Naive thymus-derived CD4-positive, alpha-beta T cell (primary cell): ENCODE measurements around the gene SERHL2. TPM values are rescaled to one million over a fixed set of nuclear protein-coding genes. Genes with fewer than 3 reads are reported as not detected.
"Not testable (repeated sequence)": the region's sequence is repeated elsewhere in the genome, so short reads cannot be mapped to it uniquely, and the experiment has no call there.

Source experiments
- ATAC-seq: fragments of 150-1000 bp; cut with Tn5 transposase; 2 replicates; pipeline ENCODE4 v1.10.0; 2021; ENCODE audit warnings: mild to moderate bottlenecking, moderate library complexity
- CTCF ChIA-PET: fragments of 350-600 bp; sonication (Branson Sonifier 250); formaldehyde crosslinking; loops from one replicate; lab custom pipeline; 2021; ENCODE audit warnings: antibody characterized with exemption; lab: Charles Lee
- POLR2A ChIA-PET: fragments of 350-600 bp; sonication (Branson Sonifier 250); formaldehyde crosslinking; loops from one replicate; lab custom pipeline; 2021; ENCODE audit warnings: antibody characterized with exemption, inconsistent platforms; lab: Charles Lee
- DNase-seq, 9 donors: peaks; one replicate each; pipeline versions ENCODE4 v3.0.0 to v3.0.0-alpha.2; 2020 to 2022; ENCODE audit warnings: mixed read lengths in 1 of 9
- H3K27ac ChIP-seq: one replicate; pipeline ENCODE4 v1.7.0; 2013; ENCODE audit warnings: mild to moderate bottlenecking, low read depth, low read length, moderate library complexity
- H3K27me3 ChIP-seq, 2 donors: one replicate each; pipeline ENCODE4 v1.7.0; 2013; ENCODE audit warnings: low read length in 2 of 2, mild to moderate bottlenecking in 2 of 2, moderate library complexity in 2 of 2; ENCODE audit not compliant: control insufficient read depth in 2 of 2, insufficient read depth in 2 of 2
- H3K36me3 ChIP-seq, 3 experiments: 1 replicate in 2 of 3; 2 replicates in 1 of 3; pipeline ENCODE4 v1.7.0; 2013; ENCODE audit warnings: low read length in 3 of 3, mild to moderate bottlenecking in 3 of 3, moderate library complexity in 1 of 3; ENCODE audit not compliant: insufficient read depth in 3 of 3, control insufficient read depth in 2 of 3
- H3K4me1 ChIP-seq, 2 donors: one replicate each; pipeline ENCODE4 v1.7.0; 2013; ENCODE audit warnings: low read length in 2 of 2, mild to moderate bottlenecking in 2 of 2, moderate library complexity in 1 of 2; ENCODE audit not compliant: control insufficient read depth in 2 of 2, insufficient read depth in 2 of 2
- H3K4me3 ChIP-seq: 2 replicates; pipeline ENCODE4 v1.7.0; 2013; ENCODE audit warnings: mild to moderate bottlenecking, low read length
- H3K9me3 ChIP-seq, 3 experiments: 1 replicate in 2 of 3; 2 replicates in 1 of 3; pipeline ENCODE4 v1.7.0; 2013; ENCODE audit warnings: low read length in 3 of 3; ENCODE audit not compliant: control insufficient read depth in 2 of 3
- H3K27ac Mint-ChIP-seq, 9 donors: one replicate each; pipeline ENCODE4 v1.8.0; 2020 to 2022; ENCODE audit warnings: mixed read lengths in 9 of 9, mild to moderate bottlenecking in 8 of 9, moderate library complexity in 5 of 9, inconsistent platforms in 2 of 9
- H3K27me3 Mint-ChIP-seq, 5 donors: one replicate each; pipeline ENCODE4 v1.8.0; 2021 to 2022; ENCODE audit warnings: mixed read lengths in 5 of 5, mild to moderate bottlenecking in 1 of 5
- H3K36me3 Mint-ChIP-seq, 5 donors: one replicate each; pipeline ENCODE4 v1.8.0; 2020 to 2022; ENCODE audit warnings: mixed read lengths in 5 of 5, mild to moderate bottlenecking in 3 of 5, inconsistent platforms in 1 of 5
- H3K4me1 Mint-ChIP-seq, 7 donors: one replicate each; pipeline ENCODE4 v1.8.0; 2020 to 2022; ENCODE audit warnings: mixed read lengths in 7 of 7, mild to moderate bottlenecking in 3 of 7, inconsistent platforms in 1 of 7
- H3K4me3 Mint-ChIP-seq, 10 donors: one replicate each; pipeline ENCODE4 v1.8.0; 2020 to 2022; ENCODE audit warnings: mild to moderate bottlenecking in 10 of 10, mixed read lengths in 10 of 10, moderate library complexity in 6 of 10, inconsistent platforms in 2 of 10
- H3K9me3 Mint-ChIP-seq, 11 donors: one replicate each; pipeline ENCODE4 v1.8.0; 2020 to 2022; ENCODE audit warnings: mixed read lengths in 11 of 11, mild to moderate bottlenecking in 4 of 11, inconsistent platforms in 1 of 11, moderate library complexity in 1 of 11
- intact Hi-C, 2 donors: fragments of 100-400 bp; cut with micrococcal nuclease; formaldehyde crosslinking; loops; one replicate each; pipeline ENCODE4 v1.15.1; 2023
- polyA plus RNA-seq, 2 donors: library from polyadenylated mRNA; unstranded; fragments of 300-500 nt; fragmentation: Illumina TruSeq; gene quantifications; one replicate each; pipeline ENCODE4 v1.2.3, GENCODE V29; 2021
- total RNA-seq, 6 experiments: library from RNA in 5 of 6; stranded (reverse) in 5 of 6; gene quantifications; 1 replicate in 5 of 6; 2 replicates in 1 of 6; pipeline ENCODE4 v1.2.3 and lab custom pipeline; 2021 to 2026

Gene SERHL2
- total and polyA plus RNA-seq, 7 experiments from 2014 or later = 0.25 to 1.0 (median 0.47) TPM; not detected in 1

- H3K9me3 ChIP-seq, H3K36me3 ChIP-seq, ATAC-seq, H3K27ac ChIP-seq, H3K4me3 ChIP-seq, H3K4me1 ChIP-seq, H3K9me3 Mint-ChIP-seq, H3K27me3 ChIP-seq, H3K36me3 Mint-ChIP-seq, H3K27me3 Mint-ChIP-seq, H3K27ac Mint-ChIP-seq, H3K4me3 Mint-ChIP-seq, intact Hi-C loops, DNase-seq, POLR2A ChIA-PET: not testable (repeated sequence)
- CTCF ChIA-PET = interaction anchor here (0.7 kb wide), 1 partner anchor 8 kb away, joined by 3 read pairs; no protein-coding TSS in a partner anchor
- H3K4me1 Mint-ChIP-seq = peaks cover 6 to 27% (median 9%) of the 10 kb centered on the region in 7 donors
Observed at GRCh38 chr22:42535082-42535731, 18.5 kb upstream of the SERHL2 start.

GRCh38 chr22:42536166-42536565 lies 17.6 kb upstream of the SERHL2 start:
- no peak overlapping the region for H3K4me3 Mint-ChIP-seq
- POLR2A ChIA-PET = no interaction called here
- H3K27ac Mint-ChIP-seq = no peak overlapping the region

GRCh38 chr22:42536634-42537033 lies 17.1 kb upstream of the SERHL2 start:
- POLR2A ChIA-PET, H3K4me3 ChIP-seq, H3K27me3 ChIP-seq, intact Hi-C loops, DNase-seq, CTCF ChIA-PET, H3K4me3 Mint-ChIP-seq, H3K27ac ChIP-seq, H3K27me3 Mint-ChIP-seq, H3K9me3 Mint-ChIP-seq, H3K4me1 ChIP-seq, H3K36me3 ChIP-seq, ATAC-seq, H3K9me3 ChIP-seq, H3K36me3 Mint-ChIP-seq: not testable (repeated sequence)
- peaks cover 6 to 29% (median 9%) of the 10 kb centered on the region in 7 donors for H3K4me1 Mint-ChIP-seq
- H3K27ac Mint-ChIP-seq = peak overlapping the region in 1 of 9 donors; percentile 23

More at GRCh38 chr22:42536166-42536565, 17.6 kb upstream of the SERHL2 start:
- DNase-seq (no peak), ATAC-seq (no peak)
- no peaks in the 10 kb centered on the region for H3K36me3 ChIP-seq
- Mint-ChIP-seq H3K9me3 (no peaks in the 10 kb centered on the region), H3K36me3 (no peaks in the 10 kb centered on the region), H3K4me1 (peaks cover 6 to 29% (median 9%) of the 10 kb centered on the region in 7 donors), H3K27me3 (no peaks in the 10 kb centered on the region)
- no peak overlapping the region for H3K4me3 ChIP-seq
- H3K27me3 ChIP-seq = no peaks in the 10 kb centered on the region
- no peak overlapping the region for H3K27ac ChIP-seq
- CTCF ChIA-PET = no interaction called here
- intact Hi-C loops = no loop called here
- H3K4me1 ChIP-seq = peaks cover 0 to 5% of the 10 kb centered on the region in 2 donors
- H3K9me3 ChIP-seq = no peaks in the 10 kb centered on the region

GRCh38 chr22:42537199-42537831 lies 16.4 kb upstream of the SERHL2 start:
- peak; percentile 72 for ATAC-seq

GRCh38 chr22:42539236-42539771 lies 14.5 kb upstream of the SERHL2 start:
- H3K27me3 Mint-ChIP-seq, H3K36me3 Mint-ChIP-seq, H3K27me3 ChIP-seq, H3K36me3 ChIP-seq, H3K9me3 Mint-ChIP-seq, H3K4me3 ChIP-seq, H3K4me3 Mint-ChIP-seq, H3K4me1 ChIP-seq, intact Hi-C loops, POLR2A ChIA-PET, H3K9me3 ChIP-seq, H3K27ac ChIP-seq, DNase-seq: not testable (repeated sequence)
- ATAC-seq = peak; percentile 69
- Mint-ChIP-seq H3K4me1 (peaks cover 0 to 12% (median 0%) of the 10 kb centered on the region in 7 donors), H3K27ac (peak overlapping the region in 1 of 9 donors; percentile 52)
- CTCF ChIA-PET = interaction anchor here (0.6 kb wide), 1 partner anchor 79 kb away, joined by 3 read pairs; no protein-coding TSS in a partner anchor

More at GRCh38 chr22:42537199-42537831, 16.4 kb upstream of the SERHL2 start:
- H3K36me3 Mint-ChIP-seq, H3K27ac ChIP-seq, H3K9me3 ChIP-seq, H3K4me3 Mint-ChIP-seq, H3K4me1 ChIP-seq, DNase-seq, H3K27me3 ChIP-seq, H3K9me3 Mint-ChIP-seq, intact Hi-C loops, H3K36me3 ChIP-seq, H3K4me3 ChIP-seq, H3K27me3 Mint-ChIP-seq, POLR2A ChIA-PET, CTCF ChIA-PET: not testable (repeated sequence)
- H3K27ac Mint-ChIP-seq = peak overlapping the region in 2 of 9 donors; percentile 33 to 67
- peaks cover 6 to 28% (median 9%) of the 10 kb centered on the region in 7 donors for H3K4me1 Mint-ChIP-seq

GRCh38 chr22:42544686-42545085 lies 9.1 kb upstream of the SERHL2 start:
- H3K36me3 ChIP-seq = no peaks in the 10 kb centered on the region
- no peaks in the 10 kb centered on the region for H3K9me3 ChIP-seq
- no peaks in the 10 kb centered on the region for H3K27me3 ChIP-seq
- Mint-ChIP-seq H3K9me3 (peaks cover 0 to 2% (median 0%) of the 10 kb centered on the region in 11 donors), H3K36me3 (no peaks in the 10 kb centered on the region), H3K4me1 (peaks cover 0 to 2% (median 0%) of the 10 kb centered on the region in 7 donors), H3K4me3 (no peak overlapping the region), H3K27me3 (peaks cover 0 to 4% (median 0%) of the 10 kb centered on the region in 5 donors), H3K27ac (no peak overlapping the region)
- ChIA-PET CTCF (no interaction called here), POLR2A (interaction anchor here (0.6 to 0.7 kb wide), 2 partner anchors 240 to 320 kb away, joined by 5 to 6 read pairs; no protein-coding TSS in a partner anchor)
- H3K27ac ChIP-seq = no peak overlapping the region
- H3K4me1 ChIP-seq = no peaks in the 10 kb centered on the region
- ATAC-seq (no peak), DNase-seq (no peak)
- intact Hi-C loops = no loop called here
- H3K4me3 ChIP-seq = no peak overlapping the region
